Measurements from ENCODE around the gene SRP54.
"Not testable (repeated sequence)": the region's sequence is repeated elsewhere in the genome, so short reads cannot be mapped to it uniquely, and the experiment has no call there.

SRP54 gene

DNA sequence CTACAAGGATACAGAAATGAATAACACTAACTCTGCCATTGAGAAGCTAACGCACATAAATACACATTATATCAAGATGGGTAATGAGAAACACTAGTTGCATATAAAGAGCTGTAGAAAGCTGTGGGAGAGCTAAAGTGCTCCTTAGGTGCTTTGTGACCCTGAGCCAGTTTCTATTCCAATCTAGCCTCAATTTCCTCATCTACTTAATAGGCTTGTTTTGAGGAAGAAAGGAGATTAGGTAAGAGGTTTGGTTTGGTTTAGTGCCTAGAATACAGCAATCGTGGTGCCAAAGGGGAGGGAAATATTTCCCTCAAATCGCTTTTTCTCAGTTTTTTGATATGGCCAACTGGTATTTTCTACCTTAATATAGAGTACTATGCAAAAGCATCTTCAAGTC is 994 bp downstream of the SRP54 start:
- no peak for DNase-seq (ENCODE audit: low read depth, low spot score)

DNA sequence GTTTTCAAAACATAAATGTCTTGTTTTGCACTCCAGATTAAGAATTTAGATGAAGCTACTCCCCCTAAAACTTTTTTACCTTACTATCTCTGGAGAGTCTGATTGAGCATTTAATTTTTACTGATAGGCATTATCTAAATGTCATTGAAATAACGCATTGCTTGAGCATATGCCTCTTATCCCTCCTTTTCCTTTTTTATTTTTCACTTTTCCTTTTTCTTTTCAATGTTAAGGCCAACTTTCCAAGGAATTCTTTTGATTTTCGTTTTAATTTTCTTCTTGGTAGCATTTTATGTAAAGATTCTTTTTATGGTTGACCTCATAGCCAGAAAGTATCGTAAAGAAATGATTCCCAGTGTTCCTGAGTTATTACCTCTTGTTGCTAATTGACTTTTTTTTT is 2.9 kb downstream of the SRP54 start:
- no peak for DNase-seq (ENCODE audit: low read depth, low spot score)

DNA sequence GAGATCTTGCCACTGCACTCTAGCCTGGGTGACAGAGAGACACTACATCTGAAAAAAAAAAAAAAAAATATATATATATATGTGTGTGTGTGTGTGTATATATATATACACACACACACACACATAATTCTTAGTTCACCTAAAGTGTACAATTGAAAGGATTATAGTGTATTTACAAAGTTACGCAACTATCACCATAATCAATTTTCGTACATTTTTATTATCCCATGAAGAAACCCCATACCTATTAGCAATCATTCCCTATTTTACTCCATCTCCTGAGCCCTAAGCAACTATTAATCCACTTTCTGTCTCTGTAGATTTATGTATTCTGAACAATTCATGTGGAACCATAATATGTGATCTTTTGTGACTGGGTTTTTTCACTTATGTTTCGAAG is 4.4 kb downstream of the SRP54 start:
- no peak for DNase-seq (ENCODE audit: low read depth, low spot score)

DNA sequence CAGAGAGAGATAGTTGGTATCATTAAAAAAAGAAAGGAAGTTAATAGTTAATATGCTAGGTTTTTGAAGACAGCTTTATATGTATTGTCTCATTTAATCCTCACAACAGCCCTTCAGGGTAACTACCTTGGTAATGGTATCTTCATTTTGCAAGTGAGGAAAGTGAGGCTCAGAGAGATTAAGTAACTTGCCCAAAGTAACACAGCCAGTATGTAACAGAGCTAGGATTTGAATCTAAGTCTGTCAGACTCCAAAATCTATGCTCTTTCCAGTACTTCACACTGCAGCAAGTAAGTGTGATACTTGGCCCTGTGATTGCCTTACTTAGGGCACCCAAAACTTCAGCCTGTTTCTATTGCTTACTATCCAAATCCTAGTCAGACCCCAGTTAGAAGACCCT is 7.0 kb downstream of the SRP54 start:
- no peak for DNase-seq (ENCODE audit: low read depth, low spot score)

DNA sequence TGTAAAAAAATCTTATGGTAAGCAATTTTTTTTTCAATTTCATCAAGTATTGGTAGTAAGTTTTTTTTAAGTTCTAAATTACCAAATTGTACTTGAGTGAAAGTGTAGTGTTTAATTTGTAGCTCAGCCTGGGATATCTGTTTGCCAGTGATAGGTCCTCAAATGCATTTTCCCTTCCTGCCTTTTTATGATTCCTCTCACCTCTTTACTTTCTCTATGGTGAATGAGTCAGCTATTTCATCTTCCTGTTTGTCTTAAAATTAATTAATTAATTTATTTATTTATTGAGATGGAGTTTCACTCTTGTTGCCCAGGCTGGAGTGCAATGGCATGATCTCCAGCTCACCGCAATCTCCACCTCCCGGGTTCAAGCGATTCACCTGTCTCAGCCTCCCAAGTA is 10.6 kb downstream of the SRP54 start:
- no peak for DNase-seq (ENCODE audit: low read depth, low spot score)

DNA sequence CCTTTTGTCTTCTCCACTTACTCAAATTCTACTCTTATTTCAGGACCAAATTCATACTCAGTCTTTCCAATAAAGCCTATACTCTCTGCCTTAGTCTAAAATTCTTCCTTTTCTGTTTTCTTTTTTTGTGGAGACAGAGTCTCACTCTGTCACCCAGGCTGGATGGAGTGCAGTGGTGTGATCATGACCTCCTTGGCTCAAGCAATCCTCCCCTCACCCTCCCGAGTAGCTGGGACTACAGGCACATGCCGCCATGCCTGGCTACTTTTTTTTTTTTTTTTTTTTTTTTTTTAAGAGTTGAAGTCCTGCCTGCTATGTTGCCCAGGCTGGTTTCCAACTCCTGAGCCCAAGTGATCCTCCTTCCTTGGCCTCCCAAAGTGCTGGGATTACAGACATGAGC is 11.9 kb downstream of the SRP54 start:
- DNase-seq (ENCODE audit: low read depth, low spot score) = no peak

DNA sequence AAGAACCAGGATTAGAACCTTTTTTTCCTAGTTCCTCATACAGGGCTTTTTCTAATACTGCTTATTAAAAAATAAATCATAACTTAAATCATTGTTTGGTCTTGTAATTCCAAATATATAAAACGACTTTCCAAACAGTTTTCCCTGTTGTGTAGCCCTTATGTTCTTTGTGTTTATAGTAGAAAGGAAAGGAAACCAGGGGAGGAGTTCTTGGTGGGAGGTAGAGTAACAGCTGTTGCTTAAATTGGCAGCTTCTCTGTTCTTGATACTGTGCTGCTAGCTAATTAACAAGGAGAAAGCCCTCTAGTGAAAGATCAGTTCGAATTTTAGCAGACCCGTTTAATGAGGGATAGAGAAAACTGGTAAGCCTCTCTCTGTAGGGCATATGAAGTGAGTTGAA is 15.0 kb downstream of the SRP54 start:
- DNase-seq (ENCODE audit: low read depth, low spot score) = no peak

DNA sequence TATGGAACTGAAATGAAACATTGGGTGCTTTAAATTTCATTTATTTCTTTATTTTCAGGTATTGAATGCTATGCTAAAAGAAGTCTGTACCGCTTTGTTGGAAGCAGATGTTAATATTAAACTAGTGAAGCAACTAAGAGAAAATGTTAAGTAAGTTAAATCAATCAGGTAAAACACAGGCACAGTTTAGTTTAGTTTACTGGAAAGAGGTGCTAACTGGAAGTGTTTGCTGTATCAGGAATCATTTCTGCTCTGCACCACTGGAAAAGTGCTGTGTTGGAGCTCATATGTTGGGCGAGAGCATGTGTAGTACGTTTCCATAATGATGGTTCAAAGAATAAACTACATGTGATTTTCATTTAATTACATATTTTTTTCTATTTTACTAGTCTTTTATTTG is 16.7 kb downstream of the SRP54 start:
- no peak for DNase-seq (ENCODE audit: low read depth, low spot score)

DNA sequence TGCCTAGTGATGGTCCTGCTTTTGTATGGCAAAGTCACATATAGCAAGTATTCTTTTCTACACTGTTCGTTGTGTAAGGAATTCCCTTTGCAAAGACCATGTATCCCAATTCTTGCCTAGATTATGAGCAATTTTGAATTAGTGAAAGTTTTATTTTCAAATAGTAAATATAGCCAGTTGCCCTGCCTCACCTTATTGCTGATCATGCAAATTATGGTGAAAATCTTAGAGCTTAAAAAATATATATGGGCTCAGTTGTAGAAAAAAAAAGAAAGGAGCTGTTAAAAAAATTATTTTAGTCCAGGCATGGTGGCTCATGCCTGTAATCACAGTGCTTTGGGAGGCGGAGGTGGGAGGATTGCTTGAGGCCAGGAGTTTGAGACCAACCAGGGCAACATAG is 18.8 kb downstream of the SRP54 start:
- no peak for DNase-seq (ENCODE audit: low read depth, low spot score)

DNA sequence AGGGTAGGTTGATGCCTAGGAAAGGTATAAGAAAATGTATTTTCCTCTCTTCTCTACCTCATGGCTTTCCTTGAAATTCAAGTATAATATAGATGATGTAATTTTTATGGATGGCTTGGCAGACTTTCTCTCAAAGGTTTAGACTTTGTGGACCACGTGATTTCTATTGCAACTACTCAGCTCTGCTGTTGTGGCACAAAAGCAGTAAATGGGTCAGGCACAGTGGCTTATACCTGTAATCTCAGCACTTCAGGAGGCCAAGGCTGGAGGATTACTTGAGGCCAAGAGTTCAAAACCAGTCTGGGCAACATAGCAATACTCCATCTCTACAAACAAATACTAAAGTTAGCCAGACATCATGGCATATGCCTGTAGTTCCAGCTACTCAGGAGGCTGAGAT is 22.0 kb downstream of the SRP54 start:
- DNase-seq (ENCODE audit: low read depth, low spot score) = no peak

DNA sequence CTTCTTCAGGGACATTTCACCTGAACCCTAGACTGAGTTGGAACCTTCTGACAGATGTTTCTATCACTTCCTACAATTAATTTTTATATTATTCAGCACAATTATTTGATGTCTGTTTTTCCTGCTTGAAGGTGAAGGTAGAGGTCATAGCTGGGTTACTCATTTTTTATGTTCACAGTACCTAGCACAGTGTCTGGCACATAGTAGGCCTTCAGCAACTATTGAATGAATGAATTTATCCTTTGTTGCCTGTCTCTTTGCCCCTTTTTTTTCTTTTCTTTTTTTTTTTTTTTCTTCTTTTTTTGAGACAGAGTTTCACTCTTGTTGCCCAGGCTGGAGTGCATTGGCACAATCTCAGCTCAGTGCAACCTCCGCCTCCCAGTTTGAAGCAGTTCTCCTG is 33.8 kb downstream of the SRP54 start:
- no peak for DNase-seq (ENCODE audit: low read depth, low spot score)

DNA sequence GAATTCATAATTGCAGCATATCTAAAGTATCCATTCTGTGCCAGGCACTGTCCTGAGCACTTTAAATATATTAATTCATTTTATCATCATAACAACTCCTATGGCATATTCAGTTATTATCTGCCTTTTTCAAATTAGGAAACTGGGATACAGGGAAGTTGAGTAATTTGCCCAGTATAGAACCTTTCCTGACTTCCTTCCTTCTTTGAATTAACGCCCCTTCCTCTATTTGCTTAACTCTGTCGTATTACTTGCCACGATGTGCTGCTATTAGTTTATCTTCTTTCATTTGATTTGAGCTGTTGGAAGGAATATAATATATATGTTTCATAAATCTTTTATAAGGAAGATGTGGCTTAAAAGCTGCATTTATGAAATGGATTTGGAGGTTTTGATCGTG is 37.9 kb downstream of the SRP54 start:
- DNase-seq (ENCODE audit: low read depth, low spot score) = no peak

DNA sequence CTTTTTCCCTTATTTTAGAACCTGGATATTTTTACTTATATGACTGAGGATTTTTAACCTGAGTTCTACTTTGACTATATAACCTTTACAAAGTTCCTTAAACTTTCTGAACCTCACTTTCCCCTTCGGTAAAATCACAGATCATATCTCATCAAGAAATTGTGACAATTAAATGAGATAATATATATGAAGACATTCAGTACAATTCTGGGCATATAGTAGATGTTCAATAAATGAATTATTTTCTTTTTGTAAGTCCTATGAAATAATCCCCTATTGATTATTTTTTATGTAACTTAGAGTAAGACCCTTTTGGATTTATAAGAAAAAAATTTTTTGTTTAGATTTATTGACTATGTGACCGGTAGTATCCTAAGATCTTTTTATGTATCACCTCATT is 45.6 kb downstream of the SRP54 start:
- no peak for DNase-seq (ENCODE audit: low read depth, low spot score)

DNA sequence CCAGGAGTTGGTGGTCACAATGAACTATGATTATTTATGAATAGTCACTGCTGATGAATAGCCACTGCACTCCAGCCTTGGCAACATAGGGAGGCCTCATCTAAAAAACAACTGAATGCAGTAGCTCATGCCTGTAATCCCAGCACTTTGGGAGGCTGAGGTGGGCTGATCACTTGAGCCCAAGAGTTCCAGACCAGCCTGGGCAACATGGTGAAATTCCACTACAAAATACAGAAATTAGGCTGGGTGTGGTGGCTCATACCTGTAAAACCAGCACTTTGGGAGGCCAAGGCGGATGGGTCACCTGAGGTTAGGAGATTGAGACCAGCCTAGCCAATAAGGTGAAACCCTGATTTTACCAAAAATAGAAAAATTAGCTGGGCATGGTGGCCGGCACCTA is 49.8 kb downstream of the SRP54 start:
- DNase-seq (ENCODE audit: low read depth, low spot score) = no peak

DNA sequence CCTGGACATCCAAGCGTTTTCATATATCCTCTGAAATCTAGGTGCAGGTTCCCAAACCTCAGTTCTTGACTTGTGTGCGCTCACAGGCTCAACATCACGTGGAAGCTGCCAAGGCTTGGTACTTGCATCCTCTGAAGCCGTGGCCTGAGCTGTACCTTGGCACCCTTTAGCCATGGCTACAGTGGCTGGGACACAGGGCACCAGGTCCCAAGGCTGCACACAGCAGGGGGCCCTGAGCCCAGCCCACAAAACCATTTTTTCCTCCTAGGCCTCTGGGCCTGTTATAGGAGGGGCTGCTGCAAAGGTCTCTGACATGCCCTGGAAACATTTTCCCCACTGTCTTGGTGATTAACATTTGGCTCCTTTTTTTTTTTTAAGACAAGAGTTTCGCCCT is 51.6 kb downstream of the SRP54 start:
- no peak for DNase-seq (ENCODE audit: low read depth, low spot score)

DNA sequence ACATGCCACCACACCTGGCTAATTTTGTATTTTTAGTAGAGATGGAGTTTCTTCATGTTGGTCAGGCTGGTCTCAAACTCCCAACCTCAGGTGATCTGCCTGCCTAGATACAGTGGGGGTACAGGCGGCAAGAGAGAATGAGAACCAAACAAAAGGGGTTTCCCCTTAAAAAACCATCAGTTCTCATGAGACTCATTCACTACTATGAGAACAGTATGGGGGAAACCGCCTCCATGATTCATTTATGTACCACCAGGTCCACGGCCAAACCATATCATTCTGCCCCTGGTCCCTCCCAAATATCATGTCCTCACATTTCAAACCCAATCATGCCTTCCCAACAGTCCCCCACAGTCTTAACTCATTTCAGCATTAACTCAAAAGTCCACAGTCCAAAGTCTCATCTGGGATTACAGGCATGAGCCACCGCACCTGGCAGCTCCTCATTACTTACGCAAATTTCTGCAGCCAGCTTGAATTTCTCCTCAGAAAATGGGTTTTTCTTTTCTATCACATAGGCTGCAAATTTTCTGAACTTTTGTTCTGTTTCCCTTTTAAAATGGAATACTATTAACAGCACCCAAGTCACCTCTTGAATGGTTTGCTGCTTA is 52.3 kb downstream of the SRP54 start:
- DNase-seq (ENCODE audit: low read depth, low spot score) = not testable (repeated sequence)

DNA sequence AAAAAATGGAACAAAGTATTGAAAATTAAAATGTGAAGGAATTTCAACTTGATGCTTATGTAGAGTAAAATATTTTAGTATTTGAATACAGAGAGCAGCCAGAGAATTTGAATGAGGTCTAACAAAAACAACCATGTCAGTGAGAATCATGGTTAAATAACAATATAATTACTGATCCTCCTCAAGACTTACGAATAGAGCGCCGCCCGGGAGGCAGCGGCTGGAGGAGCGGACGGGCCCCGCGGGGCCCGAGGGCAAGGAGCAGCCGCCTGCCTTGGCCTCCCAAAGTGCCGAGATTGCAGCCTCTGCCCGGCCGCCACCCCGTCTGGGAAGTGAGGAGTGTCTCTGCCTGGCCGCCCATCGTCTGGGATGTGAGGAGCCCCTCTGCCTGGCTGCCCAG is 55.5 kb downstream of the SRP54 start:
- not testable (repeated sequence) for DNase-seq (ENCODE audit: low read depth, low spot score)

DNA sequence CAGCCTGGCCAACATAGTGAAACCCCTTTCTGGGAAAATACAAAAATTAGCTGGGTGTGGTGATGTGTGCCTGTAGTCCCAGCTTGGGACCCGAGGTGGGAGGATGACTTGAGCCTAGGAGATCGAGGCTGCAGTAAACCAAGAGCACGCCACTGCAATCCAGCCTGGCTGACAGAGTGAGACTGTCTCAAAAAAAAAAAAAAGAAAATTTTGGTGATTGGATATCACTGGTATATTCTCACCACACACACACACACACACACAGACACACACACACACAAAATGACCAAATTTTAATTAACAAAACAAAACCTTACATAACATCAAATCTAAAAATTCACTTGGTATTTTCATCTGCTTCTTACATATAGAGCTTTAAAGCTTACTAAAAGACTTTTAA is 59.8 kb downstream of the SRP54 start:
- DNase-seq (ENCODE audit: low read depth, low spot score) = no peak

DNA sequence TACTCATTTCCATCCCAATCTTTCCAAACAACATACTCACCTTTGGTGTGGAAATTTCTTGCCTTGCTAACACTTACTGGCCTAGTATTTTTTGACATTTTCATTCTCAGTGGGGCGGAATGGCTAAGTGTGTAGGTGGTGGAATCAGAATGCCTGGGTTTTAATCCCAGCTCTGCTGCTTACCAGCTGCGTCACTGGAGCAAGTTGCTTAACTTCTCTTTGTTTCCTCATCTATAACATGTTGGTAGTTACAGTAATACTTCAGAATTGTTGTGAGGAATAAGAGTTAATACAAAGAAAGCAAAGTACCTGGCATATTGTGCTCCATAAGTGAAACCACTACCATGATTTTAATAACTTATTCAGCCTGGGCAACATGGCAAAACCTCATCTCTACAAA is 60.3 kb downstream of the SRP54 start:
- no peak for DNase-seq (ENCODE audit: low read depth, low spot score)

DNA sequence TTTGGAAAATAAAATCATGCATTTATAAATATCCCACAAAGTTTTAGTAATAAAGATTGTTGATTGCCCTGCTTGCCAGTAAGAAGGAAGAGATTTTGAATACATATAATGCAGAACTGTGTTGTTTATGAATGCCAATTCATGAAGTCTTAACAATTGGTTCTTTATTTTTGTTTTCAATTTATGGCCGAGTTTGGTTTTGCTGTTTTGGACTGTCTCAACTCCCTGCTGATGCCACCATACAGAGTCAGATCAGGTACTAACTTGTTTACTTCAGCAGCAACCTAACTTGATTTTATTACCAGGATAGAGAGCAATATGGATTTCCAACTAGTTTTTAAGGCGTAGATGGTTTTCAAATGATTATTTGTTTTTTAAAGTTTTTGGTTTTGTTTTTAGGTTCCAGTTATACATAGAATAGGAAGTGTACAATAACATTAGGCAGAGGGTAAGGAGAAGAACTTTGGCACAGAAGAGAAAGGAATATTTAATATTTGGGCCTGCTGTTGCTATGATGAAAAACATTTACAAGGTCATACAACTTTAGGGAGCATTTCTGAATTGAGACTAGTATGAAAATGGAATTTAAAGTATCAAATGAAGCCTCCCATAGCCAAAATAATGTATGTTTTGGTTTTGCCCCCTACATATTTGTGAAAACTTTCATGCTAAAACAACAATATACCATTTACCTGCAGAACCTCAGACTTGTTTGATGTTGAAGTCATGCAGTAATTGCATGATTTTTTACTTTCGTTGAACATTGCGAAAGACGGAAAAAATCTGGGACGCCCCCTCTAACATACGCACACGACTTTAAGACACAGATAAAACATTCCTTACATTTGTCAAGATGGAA is 62.4 kb downstream of the SRP54 start:
- no peak for DNase-seq (ENCODE audit: low read depth, low spot score)

DNA sequence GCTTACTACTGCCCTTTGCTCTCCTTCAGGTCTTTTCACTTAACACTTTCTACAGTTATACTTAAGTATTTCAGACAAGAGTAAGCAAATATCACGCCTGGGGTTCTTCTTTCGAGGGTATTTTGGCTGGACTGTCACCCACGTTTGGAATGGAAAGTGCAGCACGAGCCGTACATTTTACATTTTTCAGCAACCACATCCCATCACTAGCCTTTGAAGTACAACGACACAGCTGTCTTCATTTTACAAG is 62.9 kb downstream of the SRP54 start:
- DNase-seq (ENCODE audit: low read depth, low spot score) = no peak

DNA sequence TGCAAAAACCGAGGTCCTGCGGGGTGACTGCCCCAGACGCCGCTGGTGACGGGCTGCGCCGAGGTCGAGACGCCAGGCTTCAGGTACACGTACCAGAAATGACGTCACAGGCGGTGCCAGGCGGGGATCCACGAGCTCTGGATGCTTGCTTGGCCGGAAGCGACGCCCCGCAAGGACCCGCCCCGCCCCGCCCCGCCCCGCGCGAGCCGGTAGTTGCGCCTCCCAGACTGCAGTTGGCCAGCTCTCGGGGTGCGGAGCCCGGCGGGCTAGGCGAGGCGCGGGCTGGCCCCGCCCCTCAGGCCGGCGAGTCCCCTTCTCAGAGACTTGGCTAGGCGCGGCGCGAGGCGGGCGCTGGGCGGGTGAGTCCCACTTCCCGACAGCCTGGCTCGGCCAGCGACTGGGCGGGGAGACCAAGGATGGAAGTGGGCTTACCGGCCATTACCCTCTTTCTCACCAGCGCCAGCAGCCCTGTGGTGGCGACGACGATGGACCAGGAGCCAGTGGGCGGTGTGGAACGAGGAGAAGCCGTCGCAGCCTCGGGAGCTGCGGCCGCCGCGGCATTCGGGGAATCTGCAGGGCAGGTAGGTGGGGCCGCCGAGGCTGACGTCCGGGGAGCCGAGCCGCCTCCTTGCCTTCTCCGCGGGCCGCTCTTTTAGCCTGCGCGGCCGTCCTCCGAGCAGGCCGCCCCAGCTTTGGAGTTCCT is 63.4 kb downstream of the SRP54 start, which contains the start of gene FAM177A1:
TSS of gene FAM177A1 (plus strand) at position 225 of the 703 bp plus-strand sequence. CDS start at position 417, 192 bp downstream.
- peak; percentile 78 for DNase-seq (ENCODE audit: low read depth, low spot score)

All from iPS DF 19.7 (cell line).